MM.1S (cell line): ENCODE results near the gene LANCL2.

Experiments
- DNase-seq: peaks from one replicate; pipeline ENCODE4 v3.0.0-alpha.2; 2015
- H2AFZ ChIP-seq: fragments of 300-600 bp; sonication (generic); 2 replicates; pipeline ENCODE4 v1.6.0; 2016; ENCODE audit warnings: antibody characterized with exemption, low read length
- H3F3A ChIP-seq: fragments of 300-600 bp; sonication (generic); 2 replicates; pipeline ENCODE4 v1.6.1; 2016; ENCODE audit warnings: mild to moderate bottlenecking, antibody characterized with exemption, low read length, moderate library complexity, mixed read lengths; ENCODE audit not compliant: insufficient read depth
- H3K27ac ChIP-seq: fragments of 300-600 bp; sonication (generic); 2 replicates; pipeline ENCODE4 v1.5.1; 2016; ENCODE audit warnings: mild to moderate bottlenecking, low read length
- H3K27me3 ChIP-seq: fragments of 300-600 bp; sonication (generic); replicated peaks from 2 replicates; pipeline ENCODE4 v1.6.0; 2016; ENCODE audit warnings: low read length; ENCODE audit not compliant: insufficient read depth
- H3K36me3 ChIP-seq: fragments of 300-600 bp; sonication (generic); replicated peaks from 2 replicates; pipeline ENCODE4 v1.6.1; 2016; ENCODE audit warnings: mild to moderate bottlenecking, low read length, mixed read lengths; ENCODE audit not compliant: insufficient read depth
- H3K4me1 ChIP-seq: fragments of 300-600 bp; sonication (generic); 2 replicates; pipeline ENCODE4 v1.6.1; 2016; ENCODE audit warnings: low read length, mixed read lengths
- H3K4me2 ChIP-seq: fragments of 300-600 bp; sonication (generic); 2 replicates; pipeline ENCODE4 v1.6.0; 2016; ENCODE audit warnings: low read depth, low read length
- H3K4me3 ChIP-seq: fragments of 300-600 bp; sonication (generic); 2 replicates; pipeline ENCODE4 v1.5.1; 2016; ENCODE audit warnings: low read length, mixed read lengths
- H3K79me2 ChIP-seq: fragments of 300-600 bp; sonication (generic); 2 replicates; pipeline ENCODE4 v1.6.1; 2016; ENCODE audit warnings: mixed run types, low read length, mixed read lengths
- H3K9ac ChIP-seq: fragments of 300-600 bp; sonication (generic); 2 replicates; pipeline ENCODE4 v1.6.1; 2016; ENCODE audit warnings: low read length, mixed read lengths
- H3K9me2 ChIP-seq: fragments of 300-600 bp; sonication (generic); replicated peaks from 2 replicates; pipeline ENCODE4 v1.6.1; 2016; ENCODE audit warnings: mild to moderate bottlenecking, low read length, mixed read lengths; ENCODE audit not compliant: insufficient read depth
- H3K9me3 ChIP-seq: fragments of 300-600 bp; sonication (generic); replicated peaks from 2 replicates; pipeline ENCODE4 v1.6.1; 2016; ENCODE audit warnings: mild to moderate bottlenecking, low read length, mixed read lengths; ENCODE audit not compliant: insufficient read depth
- H4K20me1 ChIP-seq: fragments of 300-600 bp; sonication (generic); 2 replicates; pipeline ENCODE4 v1.6.1; 2016; ENCODE audit warnings: mild to moderate bottlenecking, low read length, moderate library complexity, mixed read lengths; ENCODE audit not compliant: insufficient read depth
- CTCF ChIP-seq: fragments of 300-600 bp; sonication (generic); IDR thresholded peaks from 2 replicates; pipeline ENCODE4 v1.5.1; 2016; ENCODE audit warnings: antibody characterized with exemption, low read length, mixed read lengths
- EZH2 ChIP-seq: fragments of 300-600 bp; sonication (generic); optimal IDR thresholded peaks from 2 replicates; pipeline ENCODE3; 2017; ENCODE audit warnings: low read depth, mild to moderate bottlenecking, antibody characterized with exemption, low read length, mixed read lengths
- EZH2phosphoT487 ChIP-seq: fragments of 300-600 bp; sonication (generic); IDR thresholded peaks from 2 replicates; pipeline ENCODE4 v1.6.1; 2018; ENCODE audit warnings: antibody characterized with exemption, low read length

LANCL2 gene

DNA sequence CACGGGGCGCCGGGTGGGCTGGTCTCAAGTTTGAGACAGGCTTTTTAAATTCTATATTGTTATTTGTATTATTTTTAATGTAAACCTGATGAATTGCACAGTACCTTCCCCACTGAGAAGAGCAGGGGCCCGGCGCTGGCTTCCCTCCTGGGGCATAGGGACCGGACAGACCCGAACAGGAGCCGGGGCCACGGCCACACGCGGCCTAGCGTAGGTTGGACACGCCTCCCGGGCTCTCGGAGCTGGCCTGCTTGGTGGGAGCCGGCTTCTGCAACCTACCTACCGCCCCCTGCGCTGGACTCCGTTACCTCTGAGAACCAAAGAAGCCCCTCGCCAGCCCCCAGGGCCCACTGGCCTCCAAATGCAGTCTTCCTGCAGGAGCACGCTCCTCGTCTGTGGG, 19.8 kb upstream of the LANCL2 start:
- Histone ChIP-seq H3K36me3 (no peaks in the 10 kb centered on the region), H3K27me3 (no peaks in the 10 kb centered on the region; the same call in 1 of the 2 replicates), H3K27ac (no peak overlapping the region), H2AFZ (no peak overlapping the region), H4K20me1 (no peaks in the 10 kb centered on the region), H3K4me1 (no peaks in the 10 kb centered on the region), H3K9ac (no peak overlapping the region), H3K4me2 (no peak overlapping the region), H3K9me3 (no peaks in the 10 kb centered on the region), H3K79me2 (no peaks in the 10 kb centered on the region), H3F3A (no peaks in the 10 kb centered on the region), H3K4me3 (no peak overlapping the region), H3K9me2 (no peaks in the 10 kb centered on the region)
- no peak for DNase-seq
- TF ChIP-seq CTCF (no peak), EZH2 (no peak), EZH2phosphoT487 (no peak)

DNA sequence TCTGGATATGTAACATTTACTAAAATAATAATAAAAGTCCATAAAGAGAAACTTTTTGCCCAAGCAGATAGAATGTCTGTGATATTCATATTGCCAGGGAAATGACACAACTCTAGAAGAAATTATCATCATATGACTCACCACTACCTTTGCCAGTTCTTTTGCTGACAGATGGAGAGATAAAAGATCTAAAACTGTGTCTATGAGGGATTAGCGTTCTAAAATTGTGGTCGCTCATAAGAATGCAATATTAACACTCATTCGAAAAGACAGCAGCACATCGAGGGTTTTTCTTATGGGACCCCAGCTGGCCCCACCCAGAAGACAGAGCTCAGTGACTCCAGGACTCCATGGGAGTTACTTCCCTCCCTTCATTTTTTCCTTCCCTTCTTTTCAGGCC, 16.6 kb upstream of the LANCL2 start:
- no peaks in the 10 kb centered on the region for H3K9me3 ChIP-seq
- no peaks in the 10 kb centered on the region for H3K36me3 ChIP-seq
- no peak overlapping the region for H2AFZ ChIP-seq
- no peaks in the 10 kb centered on the region for H3K4me1 ChIP-seq
- no peaks in the 10 kb centered on the region for H3K9me2 ChIP-seq
- no peaks in the 10 kb centered on the region for H3K79me2 ChIP-seq
- no peak overlapping the region for H3K27ac ChIP-seq
- no peak for TF ChIP-seq EZH2
- TF ChIP-seq EZH2phosphoT487 = no peak
- TF ChIP-seq CTCF = no peak
- H4K20me1 ChIP-seq = no peaks in the 10 kb centered on the region
- H3F3A ChIP-seq = no peaks in the 10 kb centered on the region
- no peak overlapping the region for H3K9ac ChIP-seq
- no peak overlapping the region for H3K4me3 ChIP-seq
- no peak for DNase-seq
- no peaks in the 10 kb centered on the region; the same call in 1 of the 2 replicates for H3K27me3 ChIP-seq
- no peak overlapping the region for H3K4me2 ChIP-seq

GRCh38 chr7:55349121-55349520, 16.0 kb upstream of the LANCL2 start:
- TF ChIP-seq EZH2phosphoT487 (no peak), CTCF (no peak), EZH2 (no peak)

More at GRCh38 chr7:55349121-55349520, 16.0 kb upstream of the LANCL2 start:
- no peaks in the 10 kb centered on the region for H3K9me2 ChIP-seq
- H3K4me2 ChIP-seq = no peak overlapping the region
- H3K27ac ChIP-seq = no peak overlapping the region
- H3K79me2 ChIP-seq = no peaks in the 10 kb centered on the region
- H2AFZ ChIP-seq = no peak overlapping the region
- no peaks in the 10 kb centered on the region for H3K9me3 ChIP-seq
- H3K4me3 ChIP-seq = no peak overlapping the region
- H3K36me3 ChIP-seq = no peaks in the 10 kb centered on the region
- H3K27me3 ChIP-seq = no peaks in the 10 kb centered on the region; the same call in 1 of the 2 replicates
- no peak overlapping the region for H3K9ac ChIP-seq
- H3F3A ChIP-seq = no peaks in the 10 kb centered on the region
- no peaks in the 10 kb centered on the region for H4K20me1 ChIP-seq
- no peak for DNase-seq
- no peaks in the 10 kb centered on the region for H3K4me1 ChIP-seq
